Neural progenitor cell (in vitro differentiated cells): ENCODE results near the gene KCNJ14.

Experiments used
- CTCF ChIP-seq: fragments of 200-600 bp; sonication (generic); IDR thresholded peaks from 2 replicates; pipeline ENCODE4 v1.5.1; 2017; ENCODE audit warnings: antibody characterized with exemption, mild to moderate bottlenecking
- EZH2 ChIP-seq: fragments of 200-600 bp; sonication (generic); IDR thresholded peaks from 2 replicates; pipeline ENCODE4 v1.6.1; 2017; ENCODE audit warnings: antibody characterized with exemption, mild to moderate bottlenecking, moderate library complexity
- EZH2phosphoT487 ChIP-seq: fragments of 200-600 bp; sonication (generic); IDR thresholded peaks from 2 replicates; pipeline ENCODE4 v1.6.1; 2017; ENCODE audit warnings: antibody characterized with exemption

- no peak for TF ChIP-seq CTCF
- no peak for TF ChIP-seq EZH2
- TF ChIP-seq EZH2phosphoT487 = no peak
Measured at GRCh38 chr19:48433337-48433736, 22.0 kb upstream of the KCNJ14 start.
